NCI-H2029 treated with DMSO at 0.1 percent for 48 hours (cell line): ENCODE measurements around the gene ZPR1.
"Not testable (repeated sequence)": the region's sequence is repeated elsewhere in the genome, so short reads cannot be mapped to it uniquely, and the experiment has no call there.

Experiments
- DNase-seq: peaks from one replicate; lab custom pipeline; 2025; lab: John Stamatoyannopoulos, UW

Gene ZPR1

DNA sequence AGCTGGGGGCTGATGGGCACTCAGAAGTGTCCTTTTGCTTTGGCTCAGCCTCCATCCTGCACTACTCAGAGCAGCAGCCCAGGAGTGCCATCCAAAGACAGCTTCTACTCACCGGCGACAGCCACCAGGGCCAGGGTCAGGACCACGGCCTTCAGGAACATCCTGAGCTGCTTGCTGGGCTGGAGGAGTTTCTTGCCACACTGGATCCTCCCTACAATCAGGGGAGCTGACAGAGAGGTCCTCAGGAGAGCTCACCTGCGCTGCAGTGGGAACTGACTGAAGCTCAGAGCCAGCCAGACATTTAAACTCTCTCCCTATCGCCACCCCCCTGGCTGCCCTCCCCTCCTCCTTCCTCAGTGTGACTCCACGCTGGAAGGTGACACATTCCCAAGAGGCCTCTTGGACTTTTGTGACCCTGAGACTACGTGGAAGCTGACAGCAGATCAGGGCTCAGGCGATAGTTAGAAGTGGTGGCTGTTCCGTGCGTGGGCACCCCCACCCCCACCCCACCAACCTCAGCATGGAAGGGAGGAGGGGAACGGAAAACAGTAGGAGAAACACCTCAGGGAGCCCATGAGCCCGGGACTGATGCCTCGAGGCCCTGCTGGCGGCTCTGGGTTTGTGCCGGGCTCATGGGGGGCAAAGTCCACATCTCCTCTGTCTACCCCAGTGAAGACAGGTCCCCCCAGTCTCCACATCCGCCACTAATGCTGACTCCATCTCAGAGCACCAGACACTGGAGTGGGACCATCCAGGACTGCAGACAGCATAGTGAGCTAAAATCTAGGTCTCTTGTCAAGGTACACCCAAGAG, 35.4 kb upstream of the ZPR1 start, which contains the start of gene APOA4:
TSS of gene APOA4 (minus strand) at position 274 of the 813 bp plus-strand sequence. CDS start at position 161, 113 bp downstream.
- no peak for DNase-seq

DNA sequence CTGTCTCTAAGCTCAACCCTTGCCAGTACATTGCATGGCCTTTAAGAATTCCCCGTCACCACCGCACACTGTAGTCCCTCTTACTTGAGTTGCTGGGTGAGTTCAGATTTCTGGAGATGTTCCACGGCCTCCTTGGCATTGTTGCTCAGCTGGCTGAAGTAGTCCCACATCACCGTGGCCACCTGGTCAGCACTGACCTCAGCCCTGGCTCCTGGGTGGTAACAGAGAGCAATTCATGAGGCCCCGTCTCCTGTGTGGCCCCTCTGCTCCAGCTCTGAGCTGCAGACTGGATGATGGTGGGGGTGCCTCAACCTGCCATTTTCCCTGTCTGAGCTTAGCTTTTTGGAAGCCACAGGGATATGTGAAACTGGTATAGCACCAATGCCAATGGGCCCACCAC, 34.8 kb upstream of the ZPR1 start:
- no peak for DNase-seq

DNA sequence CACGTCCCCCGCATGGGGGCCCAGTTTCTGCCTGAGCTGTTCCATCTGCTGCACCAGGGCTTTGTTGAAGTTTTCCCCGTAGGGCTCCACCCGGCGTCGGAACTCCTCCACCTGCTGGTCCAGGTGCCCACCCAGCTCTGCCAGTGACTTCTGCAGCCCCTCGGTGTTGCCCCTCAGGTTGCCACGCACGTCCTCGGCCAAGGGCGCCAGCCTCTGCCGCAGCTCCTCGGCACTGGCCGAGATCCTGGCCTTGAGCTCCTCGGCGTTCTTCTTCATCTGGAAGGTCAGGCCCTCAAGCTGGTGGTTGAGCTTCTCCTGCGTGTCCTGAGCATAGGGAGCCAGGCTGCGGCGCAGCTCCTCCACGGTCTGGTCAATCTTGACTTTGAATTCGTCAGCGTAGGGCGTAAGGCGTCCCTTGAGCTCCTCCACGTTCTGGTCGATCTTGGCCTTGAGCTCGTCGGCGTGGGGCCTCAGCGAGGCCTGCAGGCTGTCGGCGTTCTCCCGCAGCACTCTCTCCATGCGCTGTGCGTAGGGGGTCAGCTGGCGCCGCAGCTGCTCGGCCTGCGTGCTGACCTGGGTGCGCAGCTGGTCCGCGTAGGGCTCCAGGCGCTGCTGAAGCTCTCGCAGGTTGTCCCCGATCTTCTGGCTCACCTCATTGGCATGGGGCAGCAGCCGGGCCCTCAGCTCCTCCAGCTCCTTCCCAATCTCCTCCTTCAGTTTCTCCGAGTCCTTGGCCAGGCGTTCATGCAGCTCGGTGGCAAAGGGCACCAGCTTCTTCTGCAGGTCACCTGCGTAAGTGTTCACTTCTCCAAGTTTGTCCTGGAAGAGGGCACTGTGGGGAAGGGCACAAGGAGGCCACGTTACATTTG, 33.5 kb upstream of the ZPR1 start:
- DNase-seq, result no peak

DNA sequence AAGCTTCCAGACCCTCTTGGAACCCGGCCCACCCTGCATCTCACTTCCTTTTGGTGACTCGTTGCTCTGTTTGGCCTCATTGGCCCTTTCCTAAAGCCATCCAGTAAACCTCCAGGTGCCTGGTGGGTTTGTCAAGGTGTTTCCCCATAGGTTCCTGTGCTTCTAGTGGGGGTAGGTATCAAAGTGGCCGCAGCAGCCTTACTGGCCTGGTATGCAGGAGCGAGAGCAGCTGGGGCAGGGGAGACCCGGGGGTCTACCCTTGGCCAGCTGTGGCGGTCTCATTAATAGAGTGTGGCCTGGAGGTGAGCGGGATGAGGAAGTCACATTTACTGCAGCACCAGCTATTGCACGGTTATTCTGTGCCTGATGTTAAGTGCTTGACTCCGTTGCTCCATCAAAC, 31.2 kb upstream of the ZPR1 start:
- no peak for DNase-seq

DNA sequence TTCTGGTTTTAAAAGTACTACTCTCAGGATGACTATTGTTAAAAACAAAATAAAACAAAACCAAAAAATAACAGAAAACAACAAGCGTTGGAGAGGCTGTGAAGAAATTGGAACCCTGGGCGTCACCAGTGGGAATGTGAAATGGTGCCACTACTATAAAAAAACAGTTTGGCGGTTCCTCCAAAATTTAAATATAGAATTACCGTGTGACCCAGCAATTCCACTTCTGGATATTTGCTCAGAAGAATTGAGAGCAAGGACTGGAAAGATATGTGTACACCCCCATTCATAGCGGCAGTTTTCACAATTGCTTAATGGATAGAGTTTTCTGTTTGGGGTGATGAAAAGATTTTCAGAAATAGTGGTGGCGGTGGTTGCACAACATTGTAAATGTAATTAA, 26.7 kb upstream of the ZPR1 start:
- no peak for DNase-seq

DNA sequence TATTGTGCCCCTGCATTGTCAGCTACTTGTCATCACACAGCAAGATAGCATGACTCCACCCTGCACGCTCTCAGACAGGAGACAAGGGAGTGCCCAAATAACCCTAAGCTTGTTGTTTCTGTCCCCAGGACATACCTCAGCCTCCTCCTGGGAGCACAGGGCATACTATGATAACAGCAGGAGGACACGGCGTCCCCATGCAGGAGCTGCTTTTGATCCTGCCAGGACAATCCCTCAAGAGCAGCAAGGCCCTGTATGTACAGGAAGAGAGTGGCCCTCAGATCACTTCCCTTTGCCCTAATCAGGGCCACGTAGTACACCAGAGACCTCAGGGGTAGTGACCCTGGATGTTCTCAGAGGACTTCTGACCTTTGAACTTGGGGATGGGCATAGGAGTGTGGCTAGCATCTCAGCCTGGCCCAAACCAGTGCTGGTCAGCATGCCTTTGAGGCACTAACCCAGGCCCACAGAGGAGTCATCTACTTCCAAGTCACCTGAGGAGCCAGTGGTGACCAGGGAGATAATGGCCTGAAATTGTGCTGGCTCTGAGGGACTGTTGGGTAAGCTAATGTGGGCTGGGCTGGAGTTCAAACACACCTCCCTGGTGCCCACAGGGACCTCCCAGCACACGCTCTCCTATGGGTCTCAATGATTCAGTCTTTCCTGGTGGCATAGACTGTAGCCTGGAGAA, 26.1 kb upstream of the ZPR1 start:
- DNase-seq, result no peak

DNA sequence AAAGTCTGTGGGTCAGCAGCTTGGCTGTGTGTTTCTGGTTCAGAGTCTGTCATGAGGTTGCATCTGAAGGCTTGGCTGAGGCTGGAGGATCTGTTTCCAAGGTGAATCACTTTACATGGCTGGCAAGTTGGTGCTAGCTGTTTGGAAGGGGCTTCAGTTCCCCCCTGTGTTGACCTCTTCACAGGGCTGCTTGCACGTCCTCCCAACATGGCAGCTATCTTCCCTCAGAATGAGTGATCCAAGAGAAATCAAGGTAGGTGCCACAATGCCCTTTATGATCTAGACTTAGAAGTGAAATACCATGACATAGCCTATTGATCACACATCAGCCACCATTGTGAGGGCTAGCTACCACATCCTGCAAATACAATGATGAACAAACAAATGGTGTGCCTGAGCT, 25.3 kb upstream of the ZPR1 start:
- DNase-seq, result no peak

DNA sequence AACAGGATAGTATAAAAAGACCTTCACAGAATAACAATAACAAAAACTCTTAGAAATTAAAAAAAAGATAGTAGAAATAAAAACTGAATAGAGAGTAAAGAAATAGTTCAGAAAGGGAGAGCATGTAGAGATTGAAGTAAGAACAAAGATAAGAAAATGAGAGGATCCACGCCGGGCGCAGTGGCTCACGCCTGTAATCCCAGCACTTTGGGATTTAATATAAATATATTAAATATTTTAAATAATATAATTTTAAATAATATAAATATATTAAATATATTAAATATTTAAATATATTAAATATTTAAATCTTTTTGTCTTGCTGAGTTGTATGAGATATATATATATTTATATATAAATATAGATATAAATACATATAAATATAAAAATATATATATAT, 24.3 kb upstream of the ZPR1 start:
- DNase-seq, result no peak

DNA sequence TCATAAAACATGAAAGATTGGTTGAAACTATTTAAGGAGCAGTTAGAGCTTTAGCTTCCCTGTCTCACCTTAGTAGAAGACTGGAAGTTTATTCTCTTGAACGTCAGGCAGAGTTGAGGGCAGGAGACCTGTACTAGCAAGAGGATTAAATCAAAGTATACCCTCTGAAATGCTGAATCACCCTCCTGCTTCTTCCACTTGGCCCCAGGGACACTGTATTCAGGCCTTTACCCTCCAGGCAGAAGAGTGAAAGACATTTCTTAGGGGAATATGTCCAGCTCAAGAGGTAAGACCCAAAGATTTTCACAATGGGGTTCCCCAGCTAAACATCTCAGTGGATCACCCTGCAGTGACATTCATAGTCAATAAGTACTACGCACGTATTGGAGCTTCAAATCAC, 23.4 kb upstream of the ZPR1 start:
- DNase-seq, result no peak

DNA sequence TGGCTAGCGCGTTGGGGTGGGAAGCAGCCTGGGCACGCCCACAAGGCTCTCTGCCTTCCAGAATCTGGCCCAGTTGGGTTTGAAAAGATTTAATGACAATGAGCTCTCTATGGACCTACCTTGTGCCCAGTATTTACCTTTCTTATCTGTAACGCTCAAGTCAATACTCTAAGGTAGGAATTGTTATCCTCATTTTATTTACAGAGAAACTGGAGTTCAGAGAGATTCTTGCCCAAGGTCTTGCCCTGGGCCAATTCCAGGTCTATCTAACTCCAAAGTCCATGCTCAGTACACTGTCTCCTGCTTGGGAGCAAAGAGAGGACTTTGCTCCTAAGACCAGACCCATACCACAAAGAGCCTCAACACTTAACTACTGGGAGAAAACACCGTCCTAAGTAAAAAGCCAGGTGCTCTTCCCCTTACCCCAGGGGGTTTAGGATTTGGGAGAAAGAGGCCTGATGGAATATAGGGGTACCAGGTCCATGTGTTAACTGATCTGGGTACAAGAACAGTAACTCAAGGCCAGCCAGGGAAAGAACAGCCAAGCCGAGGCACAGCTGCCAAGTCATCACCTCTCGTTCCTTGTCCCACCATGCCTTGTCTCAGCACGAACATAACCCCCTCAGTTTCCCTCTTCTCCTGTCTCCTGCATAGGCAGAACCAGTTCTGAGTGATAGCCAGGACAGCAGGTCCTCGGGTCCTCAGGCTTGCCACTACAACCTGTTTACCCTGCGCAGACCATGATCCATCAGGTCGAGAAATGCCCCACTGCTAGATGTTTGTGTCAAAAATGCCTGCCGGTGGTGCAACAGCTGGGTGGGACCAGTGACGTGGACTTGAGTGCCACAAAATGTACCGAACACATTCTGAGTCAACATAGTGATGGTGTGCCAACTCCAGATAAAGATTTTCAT, 20.7 kb upstream of the ZPR1 start:
- no peak for DNase-seq

DNA sequence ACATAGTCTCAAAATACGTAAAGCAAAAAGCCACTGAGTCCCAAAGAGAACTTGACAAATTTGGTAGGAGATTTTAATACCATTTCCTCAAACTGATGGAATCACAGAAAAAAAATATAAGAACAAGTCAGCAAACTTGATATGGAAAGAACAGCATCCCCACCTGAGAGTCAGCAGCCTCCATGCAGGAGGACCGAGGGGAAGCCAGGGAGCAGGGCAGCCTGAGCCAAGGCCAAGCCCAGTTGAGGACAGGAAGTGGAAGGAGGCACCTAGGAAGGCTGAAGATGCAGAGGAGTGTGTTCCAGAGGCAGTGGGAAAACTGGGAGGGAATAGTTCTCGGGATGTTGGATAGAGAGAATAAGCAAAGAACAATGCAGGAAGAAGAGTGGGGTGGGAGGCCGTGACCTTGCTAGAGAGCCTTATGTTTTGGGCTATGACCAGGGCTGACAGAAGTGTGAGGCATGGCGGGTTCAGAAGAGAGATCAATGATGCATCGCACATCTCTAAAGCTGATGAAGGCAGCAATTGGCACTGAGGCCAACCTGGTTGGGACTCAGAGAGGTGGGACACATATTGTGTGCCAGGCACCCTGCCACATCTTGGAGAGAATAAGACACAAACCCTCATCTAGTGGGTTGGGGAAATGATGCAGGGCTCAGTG, 19.9 kb upstream of the ZPR1 start:
- DNase-seq, result no peak

DNA sequence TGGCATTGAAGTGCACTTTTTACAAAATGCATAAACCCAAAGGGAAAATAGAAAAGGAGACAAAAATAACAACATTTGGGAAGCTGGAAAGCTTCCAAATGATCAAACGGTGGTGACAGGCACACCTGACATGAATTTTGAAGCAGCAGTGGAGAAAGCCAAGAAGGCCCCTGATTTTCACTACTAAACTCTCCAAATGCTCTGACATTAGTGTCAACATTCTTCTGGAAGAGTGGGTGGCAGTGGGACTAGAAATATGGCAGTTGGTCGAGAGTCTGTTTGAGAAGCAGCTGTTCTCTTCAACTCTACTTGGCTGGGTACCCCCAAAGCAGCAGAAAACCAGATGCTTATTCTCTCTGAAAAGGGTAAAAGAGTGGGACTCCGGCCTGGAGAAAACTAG, 16.2 kb upstream of the ZPR1 start:
- no peak for DNase-seq

DNA sequence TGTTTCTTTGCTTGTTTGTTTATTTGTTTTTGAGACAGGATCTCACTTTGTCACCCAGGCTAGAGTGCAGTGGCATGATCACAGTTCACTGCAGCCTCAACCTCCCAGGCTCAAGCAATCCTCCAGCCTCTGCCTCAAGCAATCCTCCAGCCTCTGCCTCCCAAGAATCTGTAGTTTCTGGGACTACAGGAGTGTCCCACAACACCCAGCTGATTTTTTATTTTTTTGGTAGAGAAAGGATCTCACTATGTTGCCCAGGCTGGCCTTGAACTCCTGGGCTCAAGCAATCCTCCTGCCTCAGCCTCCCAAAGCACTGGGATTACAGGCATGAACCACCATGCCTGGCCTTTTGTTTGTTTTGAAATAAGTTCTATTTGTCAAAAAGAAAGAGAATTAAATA, 13.8 kb upstream of the ZPR1 start:
- not testable (repeated sequence) for DNase-seq

DNA sequence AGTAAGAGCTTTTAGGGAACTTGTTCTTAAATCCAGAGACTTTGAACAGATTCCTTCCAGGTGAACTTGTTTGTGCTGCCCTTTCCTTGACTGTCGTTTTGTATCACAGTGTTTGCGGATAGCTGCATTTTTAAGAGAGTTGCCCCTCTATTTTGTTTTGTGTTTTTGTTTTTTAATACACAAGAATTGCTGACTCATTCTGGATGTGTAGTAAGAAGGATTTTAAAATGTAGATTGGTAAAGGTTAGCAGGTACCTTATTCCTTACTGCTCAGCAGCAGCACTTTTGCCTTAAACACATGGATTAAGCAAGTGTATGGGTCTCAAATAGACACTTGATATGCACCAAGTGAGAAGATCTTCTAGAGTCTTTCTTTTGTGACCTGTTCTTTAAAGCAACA, 12.8 kb upstream of the ZPR1 start:
- DNase-seq, result no peak

DNA sequence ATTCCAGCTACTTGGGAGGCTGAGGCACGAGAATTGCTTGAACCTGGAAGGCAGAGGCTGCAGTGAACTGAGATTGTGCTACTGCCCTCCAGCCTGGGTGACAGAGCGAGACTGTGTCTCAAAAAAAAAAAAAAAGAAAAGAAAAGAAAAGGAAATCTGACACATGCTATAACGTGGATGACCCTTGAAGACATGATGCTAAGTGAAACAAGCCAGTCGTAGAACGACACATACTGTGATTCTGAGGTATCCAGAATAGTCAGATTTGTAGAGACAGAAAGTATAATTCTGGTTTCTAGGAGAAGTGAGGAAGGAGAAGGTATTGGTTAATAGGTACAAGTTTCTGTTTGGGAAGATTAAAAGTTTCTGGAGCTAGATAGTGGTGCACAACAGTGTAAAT, 10.5 kb upstream of the ZPR1 start:
- DNase-seq, result no peak

DNA sequence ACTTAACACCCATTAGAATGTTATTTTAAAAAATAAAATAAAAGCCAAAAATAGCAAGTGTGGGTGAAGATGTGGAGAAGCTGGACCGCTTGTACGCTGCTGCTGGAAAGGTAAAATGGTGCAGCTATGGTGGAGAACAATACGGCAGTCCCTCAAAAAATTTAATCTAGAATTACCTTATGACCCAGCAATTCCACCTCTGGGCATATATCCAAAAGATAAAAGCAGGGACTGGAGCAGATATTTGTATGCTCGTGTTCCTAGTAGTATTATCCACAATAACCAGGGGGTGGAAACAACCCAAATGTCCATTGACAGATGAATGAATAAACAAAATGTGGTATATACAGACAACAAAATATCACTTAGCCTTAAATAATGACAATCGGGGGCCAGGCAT, 10.0 kb upstream of the ZPR1 start:
- no peak for DNase-seq

DNA sequence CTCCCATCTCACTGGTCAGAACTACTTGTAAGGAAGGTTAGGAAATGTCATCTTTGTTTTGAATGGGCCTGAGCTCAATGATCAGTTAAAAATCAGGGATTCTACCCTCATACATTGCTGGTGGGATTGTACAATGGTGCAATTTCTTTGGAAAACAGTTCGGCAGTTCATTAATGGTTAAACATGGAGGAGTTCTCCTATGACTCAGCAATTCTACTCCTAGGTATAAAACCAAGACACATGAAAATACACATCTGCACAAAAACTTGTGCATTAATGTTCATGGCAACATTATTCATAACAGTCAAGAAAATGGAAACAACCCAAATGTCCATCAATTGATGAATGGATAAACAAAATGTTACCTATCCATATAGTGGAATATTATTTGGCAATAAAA, 8.7 kb upstream of the ZPR1 start:
- DNase-seq, result no peak

DNA sequence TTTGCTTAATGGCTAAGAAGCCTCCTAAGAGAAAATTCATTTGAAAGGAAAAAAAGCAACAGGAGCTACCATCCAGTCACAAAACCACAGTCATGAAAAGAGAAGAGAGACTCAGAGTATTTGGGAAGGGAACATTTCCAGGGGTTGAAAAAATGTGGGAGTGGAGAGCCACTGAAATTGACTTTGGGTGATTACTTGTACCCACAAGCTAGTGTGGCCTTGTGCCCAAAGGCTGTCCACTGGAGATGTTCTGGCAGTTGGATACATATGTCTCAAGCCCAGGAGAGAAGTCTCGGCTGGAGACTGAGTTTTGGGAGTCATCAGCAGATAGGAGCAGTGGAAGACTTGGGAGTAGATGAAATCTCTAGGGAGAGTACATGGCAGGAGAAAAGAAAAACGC, 7.0 kb upstream of the ZPR1 start:
- DNase-seq, result no peak

DNA sequence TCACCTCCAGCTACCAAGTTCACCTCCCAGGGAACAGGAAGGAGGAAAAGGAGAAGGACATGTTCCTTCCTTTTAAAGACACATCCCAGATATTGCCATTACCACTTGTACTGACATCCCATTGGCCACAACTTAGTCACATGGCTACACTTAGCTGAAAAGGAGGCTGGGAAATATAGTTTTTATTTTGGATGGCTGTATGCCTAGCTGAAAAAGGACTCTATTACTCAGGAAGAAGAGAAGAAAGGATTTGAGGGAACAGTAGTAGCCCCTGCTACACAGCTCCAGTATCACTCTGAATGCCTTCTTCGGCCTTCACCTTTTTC, 5.9 kb upstream of the ZPR1 start:
- DNase-seq, result no peak

DNA sequence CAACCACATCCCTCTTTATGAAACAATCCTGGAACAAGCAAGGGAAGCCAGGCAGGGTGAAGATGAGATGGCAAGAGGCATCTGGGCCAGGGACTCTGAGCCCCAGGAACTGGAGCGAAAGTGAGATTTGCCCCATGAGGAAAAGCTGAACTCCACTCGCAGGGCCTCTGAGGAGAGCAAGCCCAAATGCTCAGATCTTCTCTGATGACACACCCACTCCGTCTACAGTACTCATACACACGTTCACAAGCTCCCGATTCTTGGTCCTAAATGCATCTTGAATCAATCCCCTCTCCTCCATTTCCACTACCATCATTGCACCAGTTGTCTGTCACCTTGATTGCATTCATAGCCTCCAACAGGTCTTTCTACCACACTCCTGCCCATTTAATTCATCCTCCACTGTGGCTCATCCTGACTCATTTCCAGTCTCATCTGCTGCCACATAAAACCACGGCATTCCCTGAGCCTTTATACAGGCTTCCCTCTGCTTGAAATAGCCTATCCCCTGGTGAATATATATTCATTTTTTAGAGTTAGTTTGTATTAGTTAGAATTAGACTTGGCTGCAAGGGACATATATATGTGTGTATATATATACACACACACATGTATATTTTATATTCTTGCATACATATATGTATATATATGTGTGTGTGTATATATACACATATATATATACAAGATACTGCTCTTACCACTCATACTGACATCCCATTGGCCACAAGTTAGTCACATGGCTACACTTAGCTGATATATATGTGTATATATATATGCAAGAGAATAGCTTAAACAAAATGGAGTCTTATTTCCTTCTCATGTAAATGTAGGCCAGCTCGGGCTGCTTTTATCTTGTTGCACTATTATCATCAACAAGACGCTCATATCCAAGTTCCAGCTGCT, 5.3 kb upstream of the ZPR1 start:
- no peak for DNase-seq
